Measurements from ENCODE around the gene DTNB. TPM values are rescaled to one million over a fixed set of nuclear protein-coding genes. Genes with fewer than 3 reads are reported as not detected.
A peak's percentile ranks its signal among the peaks of the same experiment; 100 is the strongest.

Gene DTNB
- total and polyA plus RNA-seq, 12 donors = 4.7 to 27.5 (median 9.4) TPM

- 91 to 97% (median 93%) methylated on average over 4 to 15 of the region's 15 CpGs for WGBS, 4 donors
- H3K36me3 ChIP-seq (replicated peaks in 1 of 2) = no peaks in the 10 kb centered on the region
- peaks cover 0 to 8% of the 10 kb centered on the region in 2 donors for H3K4me1 ChIP-seq (replicated peaks in 1 of 2)
- no peak for DNase-seq
- intact Hi-C loops (cut with DNase I) = no loop called here
- H3K4me3 ChIP-seq = no peak overlapping the region
- no peak overlapping the region for H3K27ac ChIP-seq
- no peaks in the 10 kb centered on the region for H3K27me3 ChIP-seq
- H3K9me3 ChIP-seq (replicated peaks in 1 of 3) = no peaks in the 10 kb centered on the region
- no peak for TF ChIP-seq POLR2A (IDR thresholded peaks at IDR 0.05)
- no peak for TF ChIP-seq CTCF (IDR thresholded peaks at IDR 0.05)
These were observed 82.4 kb downstream of the DTNB start for GRCh38 chr2:25590921-25591505.

DNA sequence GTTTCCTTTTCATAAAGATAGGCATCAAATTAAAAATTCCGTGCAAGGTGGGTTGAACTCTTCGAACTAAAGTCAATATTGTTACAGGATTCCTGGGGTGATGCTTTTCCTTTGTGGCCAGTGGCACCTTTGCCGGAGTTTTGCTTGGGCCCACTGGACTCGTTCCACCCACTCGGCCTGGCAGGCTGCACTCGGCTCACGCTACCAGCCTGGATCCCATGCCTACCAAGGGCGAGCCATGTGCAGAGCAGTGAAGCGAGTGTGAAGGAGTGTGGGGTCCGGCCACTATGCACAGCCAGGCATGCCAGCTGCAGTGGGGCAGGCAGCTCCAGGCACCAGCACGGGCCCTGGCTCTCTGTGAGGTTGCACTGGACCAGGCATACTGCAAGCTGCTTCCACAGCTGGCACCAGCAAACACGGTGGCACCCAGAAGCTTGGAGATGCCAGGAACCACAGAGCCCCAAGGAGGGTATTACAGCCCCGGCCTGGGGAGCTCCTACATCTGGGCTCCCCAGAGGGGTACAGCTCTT, 83.6 kb downstream of the DTNB start:
- Histone ChIP-seq H3K4me1 (replicated peaks in 1 of 2) (peaks cover 0 to 8% of the 10 kb centered on the region in 2 donors), H3K27ac (no peak overlapping the region), H3K36me3 (replicated peaks in 1 of 2) (no peaks in the 10 kb centered on the region), H3K4me3 (no peak overlapping the region), H3K9me3 (replicated peaks in 1 of 3) (no peaks in the 10 kb centered on the region), H3K27me3 (no peaks in the 10 kb centered on the region)
- intact Hi-C loops (cut with DNase I) = no loop called here
- DNase-seq = no peak
- WGBS, 4 donors = 95 to 98% (median 96%) methylated on average over 9 to 13 of the region's 13 CpGs
- TF ChIP-seq CTCF (IDR thresholded peaks at IDR 0.05) = no peak
- TF ChIP-seq POLR2A (IDR thresholded peaks at IDR 0.05) = no peak

GRCh38 chr2:25588576-25588975, 84.8 kb downstream of the DTNB start:
- TF ChIP-seq CTCF (IDR thresholded peaks at IDR 0.05) (no peak), POLR2A (IDR thresholded peaks at IDR 0.05) (no peak)
- no peaks in the 10 kb centered on the region for H3K36me3 ChIP-seq (replicated peaks in 1 of 2)
- H3K9me3 ChIP-seq (replicated peaks in 1 of 3) = no peaks in the 10 kb centered on the region
- DNase-seq = no peak
- no peaks in the 10 kb centered on the region for H3K27me3 ChIP-seq
- no peak overlapping the region for H3K27ac ChIP-seq
- WGBS, 4 donors = 95 to 99% (median 97%) methylated on average over 4 of the region's 4 CpGs
- intact Hi-C loops (cut with DNase I) = no loop called here
- H3K4me1 ChIP-seq (replicated peaks in 1 of 2) = peaks cover 0 to 8% of the 10 kb centered on the region in 2 donors
- no peak overlapping the region for H3K4me3 ChIP-seq

- H3K36me3 ChIP-seq (replicated peaks in 1 of 2) = no peaks in the 10 kb centered on the region
- peaks cover 0 to 4% of the 10 kb centered on the region in 2 donors for H3K4me1 ChIP-seq (replicated peaks in 1 of 2)
- TF ChIP-seq POLR2A (IDR thresholded peaks at IDR 0.05) = no peak
- no peak for TF ChIP-seq CTCF (IDR thresholded peaks at IDR 0.05)
- intact Hi-C loops (cut with DNase I) = no loop called here
- peak in 2 of 7 donors; percentile 16 to 23 for DNase-seq
- WGBS, 4 donors = 66 to 78% (median 70%) methylated on average over 4 of the region's 4 CpGs
- H3K4me3 ChIP-seq = no peak overlapping the region
- no peaks in the 10 kb centered on the region for H3K27me3 ChIP-seq
- H3K9me3 ChIP-seq (replicated peaks in 1 of 3) = no peaks in the 10 kb centered on the region
- no peak overlapping the region for H3K27ac ChIP-seq
These were observed 86.0 kb downstream of the DTNB start for GRCh38 chr2:25587361-25587760.
